Cardiac muscle cell (in vitro differentiated cells and primary cell): Measurements from ENCODE around the gene WNT11. TPM values are rescaled to one million over a fixed set of nuclear protein-coding genes. Genes with fewer than 3 reads are reported as not detected.
"Not testable (repeated sequence)": the region's sequence is repeated elsewhere in the genome, so short reads cannot be mapped to it uniquely, and the experiment has no call there.

Experiments used
- DNase-seq, 2 donors: peaks; one replicate each; pipeline versions ENCODE4 v3.0.0 to v3.0.0-alpha.2; 2010 to 2017; ENCODE audit warnings: low read depth in 1 of 2, low spot score in 1 of 2
- H3K27ac ChIP-seq: fragments of 200-600 bp; sonication (generic); 2 replicates; pipeline ENCODE4 v1.5.1; 2016
- H3K27me3 ChIP-seq: fragments of 200-600 bp; sonication (generic); 2 replicates; pipeline ENCODE4 v1.6.0; 2016; ENCODE audit warnings: control low read depth
- H3K36me3 ChIP-seq: fragments of 200-600 bp; sonication (generic); 2 replicates; pipeline ENCODE4 v1.5.1; 2016; ENCODE audit warnings: control low read depth
- H3K4me1 ChIP-seq: fragments of 200-600 bp; sonication (generic); 2 replicates; pipeline ENCODE4 v1.8.1; 2017; ENCODE audit warnings: low read depth, mild to moderate bottlenecking, mixed run types
- H3K4me3 ChIP-seq: fragments of 200-600 bp; sonication (generic); 2 replicates; pipeline ENCODE4 v1.5.1; 2016; ENCODE audit warnings: mild to moderate bottlenecking
- H3K9me3 ChIP-seq: fragments of 200-600 bp; sonication (generic); 2 replicates; pipeline ENCODE4 v1.5.1; 2017; ENCODE audit warnings: low read depth, mild to moderate bottlenecking, control low read depth
- CTCF ChIP-seq: IDR thresholded peaks from 2 replicates; pipeline ENCODE4 v1.5.1; 2012; ENCODE audit warnings: low read depth, mild to moderate bottlenecking, low read length
- polyA plus RNA-seq: library from polyadenylated mRNA; unstranded; fragments of >200 nt; fragmentation: Nextera tagmentation; extraction: Ambion mirVana; gene quantifications from 2 replicates; pipeline ENCODE4 v1.2.1, GENCODE V29; 2016
- total RNA-seq: library from RNA; depleted of rRNA; stranded (reverse); fragments of >200 nt; gene quantifications from 2 replicates; pipeline ENCODE4 v1.2.3, GENCODE V29; 2016

Gene WNT11
- total and polyA plus RNA-seq, 2 experiments from 2014 or later, result 87.9 to 107 TPM

GRCh38 chr11:76203131-76203925, 3.0 kb downstream of the WNT11 start:
- Histone ChIP-seq H3K4me1 (peaks cover 14% of the 10 kb centered on the region), H3K9me3 (no peaks in the 10 kb centered on the region), H3K36me3 (no peaks in the 10 kb centered on the region), H3K27ac (no peak overlapping the region), H3K27me3 (no peaks in the 10 kb centered on the region), H3K4me3 (no peak overlapping the region)
- DNase-seq, result no peak
- no peak for TF ChIP-seq CTCF

- no peaks in the 10 kb centered on the region for H3K36me3 ChIP-seq
- no peak for TF ChIP-seq CTCF
- no peak overlapping the region for H3K27ac ChIP-seq
- no peak overlapping the region for H3K4me3 ChIP-seq
- H3K4me1 ChIP-seq, result peaks cover 14% of the 10 kb centered on the region
- no peaks in the 10 kb centered on the region for H3K27me3 ChIP-seq
- H3K9me3 ChIP-seq, result no peaks in the 10 kb centered on the region
- no peak for DNase-seq
Measured at GRCh38 chr11:76201672-76202412, 4.5 kb downstream of the WNT11 start.

GRCh38 chr11:76201056-76201455, 5.2 kb downstream of the WNT11 start:
- H3K27me3 ChIP-seq, result no peaks in the 10 kb centered on the region
- H3K9me3 ChIP-seq, result no peaks in the 10 kb centered on the region
- no peak overlapping the region for H3K27ac ChIP-seq
- H3K36me3 ChIP-seq, result no peaks in the 10 kb centered on the region
- H3K4me3 ChIP-seq, result no peak overlapping the region
- no peak for TF ChIP-seq CTCF
- H3K4me1 ChIP-seq, result peaks cover 14% of the 10 kb centered on the region
- no peak for DNase-seq

- DNase-seq, result no peak
- Histone ChIP-seq H3K4me1 (peaks cover 8% of the 10 kb centered on the region), H3K27ac (no peak overlapping the region), H3K36me3 (no peaks in the 10 kb centered on the region), H3K9me3 (no peaks in the 10 kb centered on the region), H3K4me3 (no peak overlapping the region), H3K27me3 (no peaks in the 10 kb centered on the region)
- no peak for TF ChIP-seq CTCF
Measured at GRCh38 chr11:76200006-76200940, 6.0 kb downstream of the WNT11 start.

GRCh38 chr11:76198691-76199090, 7.6 kb downstream of the WNT11 start:
- H3K4me3 ChIP-seq, H3K27me3 ChIP-seq, H3K9me3 ChIP-seq, H3K4me1 ChIP-seq, H3K36me3 ChIP-seq, DNase-seq, H3K27ac ChIP-seq: not testable (repeated sequence)
